BJ (cell line): ENCODE results near the gene UGT1A3. TPM values are rescaled to one million over a fixed set of nuclear protein-coding genes. Genes with fewer than 3 reads are reported as not detected.

Source experiments
- CTCF ChIA-PET: fragments of 350-600 bp; formaldehyde crosslinking; extraction: SDS; loops from one replicate; lab custom pipeline; 2021; ENCODE audit warnings: antibody characterized with exemption, inconsistent platforms; lab: Yijun Ruan, JAX
- POLR2A ChIA-PET: fragments of 300-600 bp; sonication (Branson Sonifier 250); formaldehyde crosslinking; extraction: SDS; loops from one replicate; lab custom pipeline; 2021; ENCODE audit warnings: antibody characterized with exemption; lab: Charles Lee
- DNase-seq: peaks from one replicate; pipeline ENCODE4 v3.0.0-alpha.2; 2011; ENCODE audit warnings: low read depth
- H3K27me3 ChIP-seq: 2 replicates; pipeline ENCODE4 v1.6.0; 2011; ENCODE audit warnings: low read length; ENCODE audit not compliant: control insufficient read depth, insufficient read depth
- H3K36me3 ChIP-seq: 2 replicates; pipeline ENCODE4 v1.5.1; 2011; ENCODE audit warnings: low read length; ENCODE audit not compliant: control insufficient read depth, insufficient read depth
- H3K4me3 ChIP-seq: 2 replicates; pipeline ENCODE4 v1.5.1; 2011; ENCODE audit warnings: low read depth, mild to moderate bottlenecking, control low read depth, low read length
- CTCF ChIP-seq: IDR thresholded peaks from 2 replicates; pipeline ENCODE4 v1.5.1; 2011; ENCODE audit warnings: low read depth, mild to moderate bottlenecking, control low read depth, inconsistent platforms, low read length, moderate library complexity; ENCODE audit not compliant: insufficient read depth
- polyA plus RNA-seq: library from polyadenylated mRNA; depleted of rRNA; stranded (reverse); fragments of >200 nt; gene quantifications from 2 replicates; pipeline ENCODE4 v1.2.3, GENCODE V29; 2011

Gene UGT1A3
- polyA plus RNA-seq, 1 experiment: not detected

GRCh38 chr2:233814056-233814835 lies 85.4 kb downstream of the UGT1A3 start:
- no peak for DNase-seq
- no peaks in the 10 kb centered on the region for H3K36me3 ChIP-seq
- H3K27me3 ChIP-seq: 0 out of 2 replicates have a peak, but pooled peaks cover 1% of the 10 kb centered on the region
- H3K4me3 ChIP-seq: no peak overlapping the region
- no peak for TF ChIP-seq CTCF
- CTCF ChIA-PET: no interaction called here
- POLR2A ChIA-PET: no interaction called here

- TF ChIP-seq CTCF: no peak
- ChIA-PET CTCF (no interaction called here), POLR2A (no interaction called here)
- DNase-seq: peak; percentile 21
- Histone ChIP-seq H3K27me3 (0 out of 2 replicates have a peak, but pooled peaks cover 1% of the 10 kb centered on the region), H3K4me3 (no peak overlapping the region), H3K36me3 (no peaks in the 10 kb centered on the region)
Measured at GRCh38 chr2:233815861-233816260, 87.0 kb downstream of the UGT1A3 start.

GRCh38 chr2:233816334-233816733 lies 87.5 kb downstream of the UGT1A3 start:
- no peak for TF ChIP-seq CTCF

GRCh38 chr2:233816771-233817170 lies 87.9 kb downstream of the UGT1A3 start:
- DNase-seq: no peak
- no peaks in the 10 kb centered on the region for H3K36me3 ChIP-seq
- no peak overlapping the region for H3K4me3 ChIP-seq
- no peak for TF ChIP-seq CTCF
- 0 out of 2 replicates have a peak, but pooled peaks cover 1% of the 10 kb centered on the region for H3K27me3 ChIP-seq
- ChIA-PET POLR2A (no interaction called here), CTCF (no interaction called here)

More at GRCh38 chr2:233816334-233816733, 87.5 kb downstream of the UGT1A3 start:
- 0 out of 2 replicates have a peak, but pooled peaks cover 1% of the 10 kb centered on the region for H3K27me3 ChIP-seq
- ChIA-PET POLR2A (no interaction called here), CTCF (no interaction called here)
- H3K4me3 ChIP-seq: no peak overlapping the region
- H3K36me3 ChIP-seq: no peaks in the 10 kb centered on the region
- no peak for DNase-seq

- Histone ChIP-seq H3K4me3 (no peak overlapping the region), H3K27me3 (0 out of 2 replicates have a peak, but pooled peaks cover 1% of the 10 kb centered on the region), H3K36me3 (no peaks in the 10 kb centered on the region)
- ChIA-PET POLR2A (no interaction called here), CTCF (no interaction called here)
- TF ChIP-seq CTCF: no peak
- no peak for DNase-seq
Measured at GRCh38 chr2:233817361-233817911, 88.6 kb downstream of the UGT1A3 start.
